MM.1S (cell line): ENCODE results near the gene ANKRD16.

Experiments used
- EZH2 ChIP-seq: fragments of 300-600 bp; sonication (generic); optimal IDR thresholded peaks from 2 replicates; pipeline ENCODE3; 2017; ENCODE audit warnings: low read depth, mild to moderate bottlenecking, antibody characterized with exemption, low read length, mixed read lengths
- TF ChIP-seq, protein P1 (sequence below): fragments of 300-600 bp; sonication (generic); IDR thresholded peaks from 2 replicates; pipeline ENCODE4 v1.5.1; 2016; ENCODE audit warnings: antibody characterized with exemption, low read length, mixed read lengths

GRCh38 chr10:5831446-5831782, 58.3 kb downstream of the ANKRD16 start:
- TF ChIP-seq, protein P1, sequence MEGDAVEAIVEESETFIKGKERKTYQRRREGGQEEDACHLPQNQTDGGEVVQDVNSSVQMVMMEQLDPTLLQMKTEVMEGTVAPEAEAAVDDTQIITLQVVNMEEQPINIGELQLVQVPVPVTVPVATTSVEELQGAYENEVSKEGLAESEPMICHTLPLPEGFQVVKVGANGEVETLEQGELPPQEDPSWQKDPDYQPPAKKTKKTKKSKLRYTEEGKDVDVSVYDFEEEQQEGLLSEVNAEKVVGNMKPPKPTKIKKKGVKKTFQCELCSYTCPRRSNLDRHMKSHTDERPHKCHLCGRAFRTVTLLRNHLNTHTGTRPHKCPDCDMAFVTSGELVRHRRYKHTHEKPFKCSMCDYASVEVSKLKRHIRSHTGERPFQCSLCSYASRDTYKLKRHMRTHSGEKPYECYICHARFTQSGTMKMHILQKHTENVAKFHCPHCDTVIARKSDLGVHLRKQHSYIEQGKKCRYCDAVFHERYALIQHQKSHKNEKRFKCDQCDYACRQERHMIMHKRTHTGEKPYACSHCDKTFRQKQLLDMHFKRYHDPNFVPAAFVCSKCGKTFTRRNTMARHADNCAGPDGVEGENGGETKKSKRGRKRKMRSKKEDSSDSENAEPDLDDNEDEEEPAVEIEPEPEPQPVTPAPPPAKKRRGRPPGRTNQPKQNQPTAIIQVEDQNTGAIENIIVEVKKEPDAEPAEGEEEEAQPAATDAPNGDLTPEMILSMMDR: no peak
- TF ChIP-seq EZH2: no peak
